ENCODE data around the gene PDE11A. TPM values are rescaled to one million over a fixed set of nuclear protein-coding genes. Genes with fewer than 3 reads are reported as not detected.
A peak's percentile ranks its signal among the peaks of the same experiment; 100 is the strongest.

Gene PDE11A
- polyA plus RNA-seq, 5 donors: 0.18 to 0.37 (median 0.25) TPM

GRCh38 chr2:177759443-177759842 lies 313.1 kb downstream of the PDE11A start:
- DNase-seq: no peak

DNA sequence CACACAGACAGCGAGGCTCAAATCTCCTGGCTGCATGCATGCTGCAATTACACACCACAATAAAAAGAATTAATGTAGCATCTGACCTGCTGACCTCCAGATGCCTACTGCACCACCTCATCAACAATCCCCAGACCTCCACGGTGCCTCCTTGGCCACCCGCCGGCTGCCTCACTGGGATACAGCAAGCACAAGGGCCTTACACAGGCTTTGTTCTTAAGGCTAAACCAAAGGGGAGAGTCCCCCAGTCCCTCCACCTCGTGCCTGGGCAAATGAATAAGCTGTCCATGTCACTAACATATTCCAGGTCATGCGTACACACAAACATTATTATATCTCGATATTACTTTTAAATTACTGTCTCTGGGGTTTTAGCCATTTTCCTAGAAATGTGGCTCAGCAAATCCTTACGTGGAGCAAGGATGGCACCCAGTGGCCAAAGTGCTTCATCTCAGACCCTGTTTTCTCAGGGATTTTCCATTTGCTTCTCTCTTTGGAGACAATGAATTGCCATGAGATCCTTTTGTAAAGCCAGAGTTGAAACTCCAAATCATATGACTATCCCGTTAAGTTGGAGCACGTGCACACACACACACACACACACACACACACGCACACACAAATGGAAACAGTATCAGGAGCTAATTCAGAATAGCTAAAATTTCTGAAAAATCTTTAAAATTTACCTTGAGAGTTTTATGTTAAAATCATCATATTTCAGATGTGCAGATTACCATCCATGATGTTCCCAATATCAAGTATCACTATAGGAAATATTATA lies 313.8 kb downstream of the PDE11A start:
- DNase-seq: peak; percentile 45 to 73

DNA sequence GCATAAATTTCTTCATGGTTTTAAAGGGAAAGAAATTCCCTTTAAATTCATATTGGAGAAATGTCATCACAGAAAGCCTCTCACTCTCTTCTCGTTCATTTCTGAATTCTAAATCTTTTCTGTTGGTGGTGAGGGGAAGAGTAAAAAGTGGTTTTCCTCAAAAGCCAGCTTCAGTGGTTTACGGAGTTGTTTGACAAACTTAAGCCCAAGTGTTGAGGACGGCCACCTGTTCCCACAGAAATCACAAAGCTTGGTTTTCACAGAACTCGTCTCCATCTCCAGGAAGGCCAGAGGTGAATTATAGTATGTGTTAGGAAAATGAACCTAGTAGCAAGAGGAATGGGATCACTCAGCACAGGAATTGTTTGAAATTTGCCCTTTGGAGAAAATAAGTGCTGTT lies 316.2 kb downstream of the PDE11A start:
- no peak for DNase-seq

- peak; percentile 44 to 70 for DNase-seq
Measured at GRCh38 chr2:177754492-177754873, 318.1 kb downstream of the PDE11A start.

GRCh38 chr2:177753682-177754491 lies 318.7 kb downstream of the PDE11A start:
- DNase-seq: peak; percentile 91 to 93

GRCh38 chr2:177748360-177748759 lies 324.2 kb downstream of the PDE11A start:
- no peak for DNase-seq

DNA sequence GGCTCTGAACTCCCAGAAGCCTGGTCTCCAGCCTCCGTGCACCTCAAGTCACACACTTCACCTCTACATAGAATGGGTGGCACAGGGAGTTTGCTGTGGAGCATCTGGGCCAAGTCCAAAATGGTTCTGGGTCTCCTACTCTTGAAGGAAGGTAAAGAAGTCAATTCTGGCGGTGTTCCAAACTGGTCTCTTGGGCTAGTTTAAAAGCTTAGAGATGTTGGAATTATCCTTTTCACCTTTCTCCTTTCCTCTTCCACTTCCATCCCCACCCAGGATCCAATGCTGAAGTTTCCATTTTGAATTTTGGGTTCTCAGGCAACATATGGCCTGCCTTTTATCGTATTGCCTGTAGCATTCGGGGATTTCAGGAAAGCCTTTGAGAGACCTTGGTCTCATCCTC lies 325.2 kb downstream of the PDE11A start:
- DNase-seq: no peak

GRCh38 chr2:177746358-177746757 lies 326.2 kb downstream of the PDE11A start:
- no peak for DNase-seq

GRCh38 chr2:177745531-177745930 lies 327.0 kb downstream of the PDE11A start:
- no peak for DNase-seq

DNA sequence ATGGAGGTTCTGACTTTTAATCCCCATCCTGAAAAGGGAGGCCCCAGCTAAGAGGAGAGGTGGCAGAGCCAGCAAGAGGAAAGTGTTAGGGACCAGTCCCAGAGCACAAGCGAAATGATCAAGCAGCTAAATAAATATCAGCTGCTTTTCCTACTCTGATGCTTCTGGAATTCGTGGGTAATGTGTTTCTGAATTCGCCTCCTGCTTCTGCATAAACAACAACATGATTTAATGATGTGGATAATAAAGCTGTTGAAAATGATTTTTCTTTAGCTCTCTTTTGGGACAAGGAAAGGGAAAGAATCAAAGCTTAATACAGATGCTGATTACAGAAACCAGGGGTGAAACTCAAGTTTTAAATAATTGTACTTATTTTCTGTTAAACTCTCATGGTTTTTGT lies 329.7 kb downstream of the PDE11A start:
- no peak for DNase-seq

- DNase-seq: no peak
Measured at GRCh38 chr2:177741866-177742265, 330.7 kb downstream of the PDE11A start.

DNA sequence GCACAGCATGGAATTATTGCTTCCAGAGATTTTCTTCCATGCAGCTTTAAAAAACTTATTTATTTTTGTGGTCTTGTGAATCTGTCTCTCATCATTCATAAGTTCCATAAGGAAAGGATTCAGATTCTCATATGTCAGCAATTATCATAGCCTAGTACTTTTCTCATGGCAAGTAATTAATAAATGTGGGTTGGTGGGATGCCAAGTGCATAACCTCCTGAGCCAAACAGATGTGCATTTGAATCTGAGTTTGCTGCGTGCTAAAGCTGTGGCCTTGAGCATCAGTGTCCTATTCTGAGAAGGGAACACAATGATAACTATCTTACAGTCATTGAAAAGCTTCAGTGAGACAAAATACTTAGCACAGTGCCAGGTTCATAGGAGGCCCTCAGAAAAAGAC lies 331.9 kb downstream of the PDE11A start:
- DNase-seq: peak in 1 of 2 donors; percentile 60

DNA sequence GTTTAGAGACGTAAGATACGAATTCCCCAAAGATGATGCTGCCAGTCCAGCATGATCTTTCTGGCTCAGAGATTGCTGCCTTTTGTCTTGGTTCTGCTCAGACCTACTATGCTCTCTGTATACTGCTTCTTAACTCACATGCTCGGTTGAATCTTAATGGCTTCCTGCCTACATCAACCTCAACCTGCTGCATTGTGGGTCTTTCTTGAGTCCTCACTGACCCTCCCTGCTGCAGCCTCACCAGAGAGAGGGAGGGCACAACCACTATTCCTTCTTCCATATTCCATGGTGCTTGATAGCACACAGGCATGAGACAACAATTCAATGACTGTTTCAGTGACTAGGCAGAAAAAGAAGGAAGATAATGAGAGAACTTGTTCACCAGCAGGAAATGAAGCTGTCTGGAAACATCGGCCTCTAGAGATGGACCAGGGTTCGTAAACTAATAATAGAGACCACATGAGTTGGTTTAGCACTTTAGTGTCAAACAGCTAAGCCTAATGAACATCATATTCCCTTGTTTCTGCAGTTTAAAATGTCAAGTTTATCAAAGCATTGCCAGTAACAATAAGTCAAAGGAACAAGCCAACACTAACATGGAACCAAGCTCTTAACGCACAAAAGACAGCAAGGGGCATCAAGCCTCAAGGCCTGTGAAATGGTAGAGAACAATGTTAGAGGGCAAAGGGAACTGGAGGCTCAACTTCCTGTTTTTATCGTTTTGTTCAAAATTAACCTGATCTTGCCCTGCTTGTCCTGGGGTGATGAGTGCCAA lies 333.9 kb downstream of the PDE11A start:
- no peak for DNase-seq

DNA sequence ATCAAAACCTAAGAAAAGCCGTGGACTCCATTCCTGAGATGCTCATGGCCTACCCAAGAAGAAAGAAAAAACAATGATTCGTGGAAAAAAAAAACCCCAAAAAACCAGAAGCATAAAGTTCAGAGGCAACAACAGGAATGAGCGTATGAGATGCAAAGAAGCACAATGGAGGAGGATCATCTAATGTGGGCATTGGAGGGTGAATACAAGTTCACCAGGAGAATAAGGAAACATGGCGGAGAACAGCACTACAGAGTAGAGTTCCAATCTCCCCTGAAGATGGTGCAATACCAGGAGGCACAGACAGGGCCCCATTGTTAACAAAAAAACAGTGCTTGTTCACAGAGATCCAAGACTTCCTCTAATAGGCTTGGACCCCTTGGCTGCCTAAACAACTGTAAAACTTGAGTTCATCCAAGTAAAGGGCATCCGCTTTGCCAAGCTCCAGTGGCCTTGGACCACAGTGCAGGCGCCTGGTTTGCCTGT lies 337.2 kb downstream of the PDE11A start:
- DNase-seq: no peak

- no peak for DNase-seq
Measured at GRCh38 chr2:177733322-177733855, 339.2 kb downstream of the PDE11A start.

DNA sequence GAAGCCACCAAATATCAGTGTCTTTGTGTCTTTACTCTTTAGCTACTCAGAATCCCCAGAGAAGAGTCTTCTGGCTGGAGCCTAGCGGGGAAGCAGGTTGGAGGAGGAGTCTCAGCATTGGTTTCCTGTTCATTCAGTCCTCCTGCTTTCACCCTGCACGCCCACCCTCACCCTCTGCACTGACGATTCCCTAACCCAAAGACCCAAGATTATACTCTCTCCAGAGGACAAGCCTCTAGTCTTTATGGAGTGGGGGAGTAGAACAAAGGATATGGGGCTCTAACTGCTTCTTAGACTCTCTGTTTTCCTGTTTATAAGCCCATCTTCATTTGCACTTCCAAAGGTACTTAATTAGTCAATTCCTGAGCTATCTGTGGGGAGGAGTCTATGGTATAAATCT lies 341.2 kb downstream of the PDE11A start:
- DNase-seq: no peak

DNA sequence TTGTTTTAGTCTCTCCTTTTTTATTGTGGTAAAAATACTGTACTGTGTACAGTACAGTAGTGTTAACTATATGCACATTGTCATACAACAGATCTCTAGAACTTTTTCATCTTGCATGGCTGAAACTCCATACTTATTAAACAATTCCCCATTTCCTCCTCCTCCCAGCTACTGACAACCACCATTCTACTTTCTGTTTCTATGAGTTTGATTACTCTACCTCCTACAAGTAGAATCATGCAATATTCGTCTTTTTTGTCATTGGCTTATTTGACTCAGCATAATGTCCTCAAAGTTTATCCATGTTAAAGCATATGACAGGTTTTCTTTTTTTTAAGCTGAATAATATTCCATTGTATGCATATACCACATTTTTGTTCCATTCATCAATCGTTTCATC lies 341.8 kb downstream of the PDE11A start:
- DNase-seq: no peak

- DNase-seq: no peak
Measured at GRCh38 chr2:177730363-177730762, 342.2 kb downstream of the PDE11A start.

GRCh38 chr2:177728920-177729319 lies 343.7 kb downstream of the PDE11A start:
- no peak for DNase-seq

DNA sequence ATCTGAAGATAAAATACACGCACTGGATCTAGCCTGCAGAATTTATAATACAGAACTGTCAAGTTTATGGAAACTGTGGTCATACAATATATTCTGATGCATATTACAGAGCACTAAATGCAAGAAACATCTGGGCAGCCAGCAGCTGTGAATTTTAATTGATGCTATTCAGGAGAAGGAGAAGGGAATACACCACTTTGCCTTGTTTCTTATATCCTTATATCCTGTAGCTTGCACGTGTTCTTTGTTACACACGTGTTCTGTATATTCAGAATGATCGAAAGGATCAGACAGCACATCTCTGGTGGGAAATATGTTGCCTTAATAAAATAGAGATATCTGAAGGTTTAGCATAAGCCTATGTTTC lies 344.2 kb downstream of the PDE11A start:
- no peak for DNase-seq

GRCh38 chr2:177727577-177728398 lies 344.8 kb downstream of the PDE11A start:
- no peak for DNase-seq
